Neural progenitor cell (in vitro differentiated cells): ENCODE data around the gene GJD4. TPM values are rescaled to one million over a fixed set of nuclear protein-coding genes. Genes with fewer than 3 reads are reported as not detected.

ENCODE experiments used
- DNase-seq: peaks from one replicate; pipeline ENCODE4 v3.0.0-alpha.2; 2016; ENCODE audit warnings: low spot score
- H2AFZ ChIP-seq: fragments of 200-600 bp; sonication (generic); replicated peaks from 2 replicates; pipeline ENCODE4 v1.6.1; 2016; ENCODE audit warnings: antibody characterized with exemption
- H3F3A ChIP-seq: fragments of 200-600 bp; sonication (generic); 2 replicates; pipeline ENCODE4 v1.6.1; 2016; ENCODE audit warnings: antibody characterized with exemption, low read depth
- H3K27ac ChIP-seq: fragments of 200-600 bp; sonication (generic); 2 replicates; pipeline ENCODE4 v1.5.1; 2016; ENCODE audit warnings: mild to moderate bottlenecking
- H3K27me3 ChIP-seq: fragments of 200-600 bp; sonication (generic); 2 replicates; pipeline ENCODE4 v1.6.1; 2016; ENCODE audit warnings: mild to moderate bottlenecking, moderate library complexity
- H3K36me3 ChIP-seq: fragments of 200-600 bp; sonication (generic); 2 replicates; pipeline ENCODE4 v1.5.1; 2016
- H3K4me1 ChIP-seq: fragments of 200-600 bp; sonication (generic); 2 replicates; pipeline ENCODE4 v1.6.1; 2016; ENCODE audit warnings: mixed run types
- H3K4me2 ChIP-seq: fragments of 200-600 bp; sonication (generic); 2 replicates; pipeline ENCODE4 v1.6.1; 2016
- H3K4me3 ChIP-seq: fragments of 200-600 bp; sonication (generic); 2 replicates; pipeline ENCODE4 v1.5.1; 2016
- H3K79me2 ChIP-seq: fragments of 200-600 bp; sonication (generic); 2 replicates; pipeline ENCODE4 v1.6.1; 2016; ENCODE audit warnings: low read depth
- H3K9ac ChIP-seq: fragments of 200-600 bp; sonication (generic); 2 replicates; pipeline ENCODE4 v1.6.1; 2016
- H3K9me3 ChIP-seq: fragments of 200-600 bp; sonication (generic); 2 replicates; pipeline ENCODE4 v1.5.1; 2016; ENCODE audit warnings: low read depth
- H4K20me1 ChIP-seq: fragments of 200-600 bp; sonication (generic); 2 replicates; pipeline ENCODE4 v1.6.1; 2016; ENCODE audit warnings: low read depth
- H3K27ac Mint-ChIP-seq: 3 replicates; pipeline ENCODE4 v1.8.0; 2021; ENCODE audit warnings: mixed read lengths
- H3K27me3 Mint-ChIP-seq: 2 replicates; pipeline ENCODE4 v1.8.0; 2022; ENCODE audit warnings: low read depth, mild to moderate bottlenecking, inconsistent platforms, moderate library complexity, mixed read lengths; ENCODE audit not compliant: insufficient read depth
- H3K36me3 Mint-ChIP-seq: 3 replicates; pipeline ENCODE4 v1.8.0; 2021; ENCODE audit warnings: mixed read lengths
- H3K4me1 Mint-ChIP-seq: 3 replicates; pipeline ENCODE4 v1.8.0; 2021; ENCODE audit warnings: mixed read lengths
- H3K4me3 Mint-ChIP-seq: 3 replicates; pipeline ENCODE4 v1.8.0; 2021; ENCODE audit warnings: mild to moderate bottlenecking, moderate library complexity, mixed read lengths
- H3K9me3 Mint-ChIP-seq: 3 replicates; pipeline ENCODE4 v1.8.0; 2020; ENCODE audit warnings: mixed read lengths
- CTCF ChIP-seq: fragments of 200-600 bp; sonication (generic); IDR thresholded peaks from 2 replicates; pipeline ENCODE4 v1.5.1; 2017; ENCODE audit warnings: antibody characterized with exemption, mild to moderate bottlenecking
- EZH2 ChIP-seq: fragments of 200-600 bp; sonication (generic); IDR thresholded peaks from 2 replicates; pipeline ENCODE4 v1.6.1; 2017; ENCODE audit warnings: antibody characterized with exemption, mild to moderate bottlenecking, moderate library complexity
- EZH2phosphoT487 ChIP-seq: fragments of 200-600 bp; sonication (generic); IDR thresholded peaks from 2 replicates; pipeline ENCODE4 v1.6.1; 2017; ENCODE audit warnings: antibody characterized with exemption
- total RNA-seq: library from RNA; depleted of rRNA; stranded (reverse); fragments of >200 nt; gene quantifications from 2 replicates; pipeline ENCODE4 v1.2.3, GENCODE V29; 2015; ENCODE audit warnings: low replicate concordance

GJD4 gene
- total RNA-seq, 1 donor from 2014 or later: not detected

DNA sequence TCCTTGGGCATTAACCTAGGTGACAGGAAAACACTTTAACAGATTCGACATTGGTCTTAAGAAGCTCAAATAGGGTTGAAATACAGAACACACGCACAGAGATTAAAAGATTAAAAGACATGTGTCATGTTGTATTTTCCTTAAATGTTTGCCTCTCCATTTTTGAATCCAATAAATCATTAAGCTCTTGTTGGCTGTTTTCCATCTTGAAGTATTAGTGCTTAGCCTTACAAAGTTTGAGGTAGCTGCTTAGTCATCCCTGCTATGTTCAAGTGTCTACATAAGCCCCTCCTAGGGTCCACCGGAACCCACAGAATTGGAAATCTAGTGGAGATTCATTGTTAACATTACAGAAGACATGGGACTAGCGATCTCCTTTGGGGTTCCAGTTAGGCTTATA is 12.7 kb upstream of the GJD4 start:
- Mint-ChIP-seq H3K4me1 (peaks cover 14% of the 10 kb centered on the region), H3K27ac (no peak overlapping the region), H3K27me3 (peaks cover 7% of the 10 kb centered on the region), H3K4me3 (no peak overlapping the region), H3K36me3 (no peaks in the 10 kb centered on the region), H3K9me3 (peaks cover 9% of the 10 kb centered on the region)
- Histone ChIP-seq H3K4me1 (no peaks in the 10 kb centered on the region), H3K9me3 (no peaks in the 10 kb centered on the region), H3K27me3 (no peaks in the 10 kb centered on the region), H3K79me2 (no peaks in the 10 kb centered on the region), H3K4me2 (no peak overlapping the region), H4K20me1 (no peaks in the 10 kb centered on the region), H3K27ac (no peak overlapping the region), H3F3A (no peaks in the 10 kb centered on the region), H3K9ac (no peak overlapping the region), H3K36me3 (no peaks in the 10 kb centered on the region), H2AFZ (no peak overlapping the region), H3K4me3 (no peak overlapping the region)
- TF ChIP-seq CTCF (no peak), EZH2 (no peak), EZH2phosphoT487 (no peak)
- DNase-seq: no peak

DNA sequence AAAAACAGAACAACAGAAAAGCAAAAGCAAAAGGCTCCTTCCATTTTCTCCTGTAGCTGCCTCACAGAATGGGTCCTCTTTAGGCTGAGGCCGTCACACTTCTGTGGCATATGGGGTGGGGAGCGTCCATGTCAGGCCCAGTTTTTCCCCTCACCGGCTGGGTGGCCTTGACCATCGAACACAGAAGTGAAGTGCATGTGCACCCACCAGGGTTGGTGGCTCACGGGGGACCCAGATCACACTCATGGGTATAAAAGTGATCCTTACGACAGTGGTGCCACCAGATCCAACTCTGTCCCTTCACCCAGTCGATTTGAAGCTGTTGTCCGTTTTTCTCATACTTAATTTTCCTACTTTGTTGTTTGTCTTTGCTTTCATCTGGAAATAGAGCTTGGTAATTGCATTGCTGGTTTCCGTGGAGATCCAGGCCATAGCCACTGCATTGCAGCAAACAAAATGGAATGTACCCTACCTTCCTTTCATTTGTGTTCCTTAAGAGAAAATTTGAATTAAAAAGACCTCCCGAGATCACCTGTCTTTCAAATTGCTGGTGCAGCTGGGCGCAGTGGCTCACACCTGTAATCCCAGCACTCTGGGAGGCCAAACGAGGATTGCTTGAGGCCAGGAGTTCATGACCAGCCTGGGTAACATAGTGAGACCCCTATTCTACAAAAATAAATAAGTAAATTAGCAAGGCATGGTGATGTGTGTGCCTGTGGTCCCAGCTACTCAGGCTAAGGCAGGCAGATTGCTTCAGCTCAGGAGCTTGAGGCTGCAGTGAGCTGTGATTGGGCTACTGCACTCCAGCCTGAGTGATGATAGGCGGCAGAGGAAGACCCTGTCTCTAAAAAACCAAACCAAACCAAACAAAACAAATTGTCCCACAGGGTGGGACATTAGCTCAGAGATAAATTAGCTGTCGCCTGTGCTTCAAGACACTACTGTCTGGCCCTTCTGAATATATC is 10.7 kb upstream of the GJD4 start:
- Histone ChIP-seq H3K4me3 (no peak overlapping the region), H3K27ac (no peak overlapping the region), H3K4me1 (no peaks in the 10 kb centered on the region), H3K27me3 (no peaks in the 10 kb centered on the region), H2AFZ (peak overlapping the region; percentile 72), H3K4me2 (peak overlapping the region; percentile 22), H4K20me1 (no peaks in the 10 kb centered on the region), H3K9ac (no peak overlapping the region), H3K36me3 (no peaks in the 10 kb centered on the region), H3F3A (no peaks in the 10 kb centered on the region), H3K9me3 (no peaks in the 10 kb centered on the region), H3K79me2 (no peaks in the 10 kb centered on the region)
- Mint-ChIP-seq H3K4me3 (no peak overlapping the region), H3K9me3 (peaks cover 9% of the 10 kb centered on the region), H3K36me3 (no peaks in the 10 kb centered on the region), H3K4me1 (peaks cover 14% of the 10 kb centered on the region), H3K27ac (peak overlapping the region; percentile 68), H3K27me3 (peaks cover 10% of the 10 kb centered on the region)
- TF ChIP-seq CTCF: no peak
- no peak for DNase-seq

- Histone ChIP-seq H3K27ac (no peak overlapping the region), H3K27me3 (no peaks in the 10 kb centered on the region), H3K4me1 (no peaks in the 10 kb centered on the region), H3K9me3 (no peaks in the 10 kb centered on the region), H3F3A (no peaks in the 10 kb centered on the region), H3K9ac (no peak overlapping the region), H2AFZ (peak overlapping the region; percentile 72), H3K4me2 (no peak overlapping the region), H3K4me3 (no peak overlapping the region), H3K79me2 (no peaks in the 10 kb centered on the region), H3K36me3 (no peaks in the 10 kb centered on the region), H4K20me1 (no peaks in the 10 kb centered on the region)
- peaks cover 14% of the 10 kb centered on the region for H3K4me1 Mint-ChIP-seq
- peaks cover 10% of the 10 kb centered on the region for H3K27me3 Mint-ChIP-seq
- TF ChIP-seq EZH2phosphoT487 (no peak), EZH2 (no peak), CTCF (no peak)
- no peak overlapping the region for H3K27ac Mint-ChIP-seq
- H3K9me3 Mint-ChIP-seq: peaks cover 11% of the 10 kb centered on the region
- DNase-seq: no peak
- H3K4me3 Mint-ChIP-seq: no peak overlapping the region
- no peaks in the 10 kb centered on the region for H3K36me3 Mint-ChIP-seq
These were observed 10.0 kb upstream of the GJD4 start for GRCh38 chr10:35595106-35595505.
